NCI-H2107 (cell line): Measurements from ENCODE around the gene MUC21.
"Not testable (repeated sequence)": the region's sequence is repeated elsewhere in the genome, so short reads cannot be mapped to it uniquely, and the experiment has no call there.

Source experiments
- DNase-seq: peaks from one replicate; lab custom pipeline; 2025; lab: John Stamatoyannopoulos, UW

Gene MUC21

DNA sequence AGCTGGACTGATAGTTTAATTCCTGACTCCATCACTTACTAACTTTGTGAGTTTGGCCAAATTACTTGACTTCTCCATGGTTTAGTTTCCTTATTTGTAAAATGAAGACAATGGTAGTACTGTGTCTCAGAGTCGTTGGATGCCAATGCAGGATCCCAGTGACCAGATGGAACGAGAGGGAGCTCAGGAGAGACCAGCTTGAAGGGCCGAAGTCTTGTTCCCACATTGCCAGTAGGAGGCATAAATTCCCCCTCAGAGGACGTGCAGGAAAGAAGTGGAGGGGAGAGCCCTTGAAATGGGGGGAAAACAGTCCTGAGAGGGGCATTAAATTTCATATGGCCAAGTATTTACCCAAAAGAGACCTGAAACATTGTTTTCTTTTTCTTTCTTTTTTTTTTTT is 24.6 kb downstream of the MUC21 start:
- DNase-seq: no peak

- no peak for DNase-seq
These were observed 26.2 kb downstream of the MUC21 start for GRCh38 chr6:31009731-31010130.

DNA sequence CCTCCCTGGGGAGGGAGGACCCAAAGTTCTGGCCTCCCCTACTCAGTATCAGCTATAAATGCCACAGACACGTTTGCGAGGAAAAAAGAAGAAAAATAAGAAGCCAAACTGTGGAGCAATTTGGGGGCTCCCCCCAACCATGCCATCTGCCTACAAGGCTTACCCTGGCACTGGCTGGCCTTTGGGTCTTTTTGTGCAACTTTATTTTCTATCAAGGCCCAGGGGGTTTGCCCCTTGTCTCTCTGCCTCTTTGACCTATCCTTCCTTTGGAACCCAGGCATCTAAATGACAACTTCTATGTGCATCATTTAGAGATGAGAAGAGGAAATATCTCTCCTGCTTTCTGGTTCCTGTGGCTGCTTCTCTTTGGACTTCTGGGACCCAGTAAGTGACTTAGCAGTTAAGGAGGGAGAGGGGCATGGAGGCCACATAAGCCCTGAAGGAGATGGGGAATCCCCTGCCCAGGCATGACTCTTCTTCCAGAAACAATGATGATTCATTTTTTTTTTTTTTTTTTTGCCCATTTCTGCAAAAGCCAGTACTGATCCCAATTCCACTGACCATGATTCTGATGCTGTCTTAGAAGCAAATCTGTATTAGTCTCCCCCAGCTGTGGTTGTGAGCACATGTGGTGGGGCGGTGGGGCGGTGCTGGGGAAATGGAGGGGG is 27.0 kb downstream of the MUC21 start, which contains the start of gene MUC22:
TSS of gene MUC22 (plus strand) at position 82 of the 668 bp plus-strand sequence. CDS start at position 315, 233 bp downstream.
- no peak for DNase-seq

DNA sequence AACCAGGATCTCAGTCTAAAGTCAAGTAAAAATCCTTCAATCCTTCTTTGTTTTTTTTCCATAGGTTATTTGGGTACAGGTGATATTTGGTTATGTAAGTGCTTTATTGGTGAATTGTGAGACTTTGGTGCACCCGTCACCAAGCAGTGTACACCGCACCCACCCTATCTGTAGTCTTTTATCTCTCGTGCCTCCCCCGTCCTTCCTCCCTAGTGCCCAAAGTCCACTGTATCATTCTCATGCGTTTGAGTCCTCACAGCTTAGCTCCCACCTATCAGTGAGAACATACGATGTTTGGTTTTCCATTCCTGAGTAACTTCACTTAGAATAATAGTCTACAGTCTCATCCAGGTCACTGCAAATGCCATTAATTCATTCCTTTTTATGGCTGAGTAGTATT is 27.6 kb downstream of the MUC21 start:
- DNase-seq: no peak

- DNase-seq: no peak
These were observed 33.3 kb downstream of the MUC21 start for GRCh38 chr6:31016659-31017299.

GRCh38 chr6:31017436-31017835 is 33.9 kb downstream of the MUC21 start:
- not testable (repeated sequence) for DNase-seq

DNA sequence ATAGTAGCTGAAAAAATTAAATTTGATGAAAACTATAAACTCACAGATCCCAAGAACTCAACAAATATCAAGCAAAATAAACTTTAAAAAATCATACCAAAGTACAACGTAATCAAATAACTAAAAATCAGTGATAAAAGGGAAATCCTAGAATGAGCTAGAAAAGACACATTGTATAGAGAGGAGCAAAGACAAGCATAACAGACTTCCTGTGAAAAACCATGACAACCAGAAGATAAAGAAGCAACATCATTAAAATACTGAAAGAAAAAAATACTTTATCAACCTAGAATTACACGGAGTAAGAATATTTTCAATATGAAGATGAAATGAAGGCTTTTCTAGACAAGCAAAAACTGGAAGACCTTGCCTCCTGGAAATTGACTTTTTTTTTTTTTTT is 36.5 kb downstream of the MUC21 start:
- no peak for DNase-seq

DNA sequence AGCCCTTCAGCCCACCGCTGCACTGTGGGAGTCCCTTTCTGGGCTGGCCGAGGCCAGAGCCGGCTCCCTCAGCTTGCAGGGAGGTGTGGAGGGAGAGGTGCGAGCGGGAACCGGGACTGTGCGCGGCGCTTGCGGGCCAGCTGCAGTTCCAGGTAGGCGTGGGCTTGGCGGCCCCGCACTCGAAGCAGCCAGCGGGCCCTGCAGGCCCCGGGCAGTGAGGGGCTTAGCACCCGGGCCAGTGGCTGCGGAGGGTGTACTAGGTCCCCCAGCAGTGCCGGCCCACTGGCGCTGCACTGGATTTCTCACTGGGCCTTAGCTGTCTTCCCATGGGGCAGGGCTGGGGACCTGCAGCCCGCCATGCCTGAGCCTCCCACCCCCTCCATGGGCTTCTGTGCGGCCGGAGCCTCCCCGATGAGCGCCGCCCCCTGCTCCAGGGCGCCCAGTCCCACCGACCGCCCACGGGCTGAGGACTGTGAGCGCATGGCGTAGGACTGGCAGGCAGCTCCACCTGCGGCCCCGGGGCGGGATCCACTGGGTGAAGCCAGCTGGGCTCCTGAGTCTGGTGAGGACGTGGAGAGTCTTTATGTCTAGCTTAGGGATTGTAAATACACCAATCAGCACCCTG is 37.2 kb downstream of the MUC21 start:
- not testable (repeated sequence) for DNase-seq

DNA sequence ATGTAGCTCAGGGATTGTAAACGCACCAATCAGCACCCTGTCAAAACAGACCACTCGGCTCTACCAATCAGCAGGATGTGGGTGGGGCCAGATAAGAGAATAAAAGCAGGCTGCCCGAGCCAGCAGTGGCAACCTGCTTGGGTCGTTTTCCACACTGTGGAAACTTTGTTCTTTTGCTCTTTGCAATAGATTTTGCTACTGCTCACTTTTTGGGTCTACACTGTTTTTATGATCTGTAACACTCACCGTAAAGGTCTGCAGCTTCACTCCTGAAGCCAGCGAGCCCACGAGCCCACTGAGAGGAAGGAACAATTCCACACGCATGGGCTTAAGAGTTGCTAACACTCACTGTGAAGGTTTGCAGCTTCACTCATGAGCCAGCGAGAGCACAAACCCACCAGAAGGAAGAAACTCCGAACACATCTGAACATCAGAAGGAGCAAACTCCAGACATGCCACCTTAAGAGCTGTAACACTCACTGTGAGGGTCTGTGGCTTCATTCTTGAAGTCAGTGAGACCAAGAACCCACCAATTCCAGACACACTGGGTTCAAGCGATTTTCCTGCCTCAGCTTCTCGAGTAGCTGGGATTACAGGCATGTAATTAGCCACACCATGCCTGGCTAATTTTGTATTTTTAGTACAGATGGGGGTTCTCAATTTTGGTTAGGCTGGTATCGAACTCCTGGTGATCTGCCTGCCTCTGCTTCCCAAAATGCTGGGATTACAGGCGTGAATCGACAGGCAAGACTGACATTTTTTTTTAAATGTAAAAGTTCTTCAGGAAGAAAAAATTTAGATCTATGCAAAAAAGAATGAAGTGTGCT is 38.4 kb downstream of the MUC21 start:
- not testable (repeated sequence) for DNase-seq

DNA sequence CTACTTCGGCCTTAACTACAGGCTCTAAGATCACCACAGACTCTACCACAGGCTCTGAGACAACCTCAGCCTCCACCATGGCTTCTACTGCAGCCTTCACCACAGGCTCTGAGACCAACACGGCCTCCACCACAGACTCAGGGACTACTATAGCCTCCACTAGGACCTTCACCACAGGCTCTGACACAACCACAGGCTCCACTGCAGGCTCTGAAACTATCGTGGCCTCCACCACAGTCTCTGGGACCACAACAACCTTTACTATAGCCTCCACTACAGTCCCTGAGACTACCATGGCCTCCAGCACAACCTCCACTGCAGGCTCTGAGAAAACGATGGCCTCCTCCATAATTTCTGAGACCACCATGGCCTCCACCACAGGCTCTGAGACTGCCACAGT is 42.1 kb downstream of the MUC21 start:
- DNase-seq: no peak

DNA sequence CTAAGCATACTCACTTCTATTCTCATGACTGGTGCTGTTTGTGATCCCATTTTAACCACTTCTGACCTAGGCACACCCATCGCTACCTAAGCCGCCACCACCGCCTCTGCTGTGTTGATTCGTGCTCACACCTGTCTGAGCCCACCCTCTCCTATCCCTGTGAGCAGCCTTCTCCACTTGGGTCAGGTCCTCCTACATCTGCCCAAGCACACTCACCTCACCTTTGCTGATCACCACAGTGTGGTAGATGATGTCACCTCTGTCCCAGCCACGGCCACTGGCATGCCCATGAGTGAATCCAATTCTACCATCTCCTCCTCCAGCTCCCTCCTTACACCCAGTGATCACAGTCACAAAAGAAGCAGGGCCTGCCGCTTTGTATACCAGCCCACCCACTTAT is 47.6 kb downstream of the MUC21 start:
- DNase-seq: no peak

DNA sequence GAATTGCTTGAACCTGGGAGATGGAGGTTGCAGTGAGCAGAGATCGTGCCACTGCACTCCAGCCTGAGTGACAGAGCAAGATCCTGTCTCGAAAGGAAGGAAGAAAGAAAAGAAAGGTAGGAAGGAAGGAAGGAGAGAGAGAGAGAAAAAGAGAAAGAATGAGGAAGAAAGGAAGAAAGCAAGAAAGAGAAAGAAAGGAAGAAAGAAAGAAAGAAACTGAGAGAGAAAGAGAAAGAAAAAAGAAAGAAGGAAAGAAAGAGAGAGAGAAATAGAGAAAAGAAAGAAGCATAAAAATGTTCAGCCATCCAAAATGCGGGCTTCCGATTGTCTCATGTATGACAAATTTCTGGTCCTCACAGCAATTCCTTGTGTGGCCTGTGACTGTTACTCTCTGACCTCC is 49.6 kb downstream of the MUC21 start:
- DNase-seq: no peak

- no peak for DNase-seq
These were observed 52.5 kb downstream of the MUC21 start for GRCh38 chr6:31035862-31036497.

GRCh38 chr6:31037169-31037568 is 53.7 kb downstream of the MUC21 start:
- DNase-seq: no peak

GRCh38 chr6:31037682-31038081 is 54.2 kb downstream of the MUC21 start:
- no peak for DNase-seq

GRCh38 chr6:31038559-31038958 is 55.0 kb downstream of the MUC21 start:
- DNase-seq: no peak
